Neural progenitor cell (in vitro differentiated cells): ENCODE results near the gene INVS. TPM values are rescaled to one million over a fixed set of nuclear protein-coding genes. Genes with fewer than 3 reads are reported as not detected.

Experiments
- DNase-seq: peaks from one replicate; pipeline ENCODE4 v3.0.0-alpha.2; 2016; ENCODE audit warnings: low spot score
- H2AFZ ChIP-seq: fragments of 200-600 bp; sonication (generic); replicated peaks from 2 replicates; pipeline ENCODE4 v1.6.1; 2016; ENCODE audit warnings: antibody characterized with exemption
- H3F3A ChIP-seq: fragments of 200-600 bp; sonication (generic); 2 replicates; pipeline ENCODE4 v1.6.1; 2016; ENCODE audit warnings: antibody characterized with exemption, low read depth
- H3K27ac ChIP-seq: fragments of 200-600 bp; sonication (generic); 2 replicates; pipeline ENCODE4 v1.5.1; 2016; ENCODE audit warnings: mild to moderate bottlenecking
- H3K27me3 ChIP-seq: fragments of 200-600 bp; sonication (generic); 2 replicates; pipeline ENCODE4 v1.6.1; 2016; ENCODE audit warnings: mild to moderate bottlenecking, moderate library complexity
- H3K36me3 ChIP-seq: fragments of 200-600 bp; sonication (generic); 2 replicates; pipeline ENCODE4 v1.5.1; 2016
- H3K4me1 ChIP-seq: fragments of 200-600 bp; sonication (generic); 2 replicates; pipeline ENCODE4 v1.6.1; 2016; ENCODE audit warnings: mixed run types
- H3K4me2 ChIP-seq: fragments of 200-600 bp; sonication (generic); 2 replicates; pipeline ENCODE4 v1.6.1; 2016
- H3K4me3 ChIP-seq: fragments of 200-600 bp; sonication (generic); 2 replicates; pipeline ENCODE4 v1.5.1; 2016
- H3K79me2 ChIP-seq: fragments of 200-600 bp; sonication (generic); 2 replicates; pipeline ENCODE4 v1.6.1; 2016; ENCODE audit warnings: low read depth
- H3K9ac ChIP-seq: fragments of 200-600 bp; sonication (generic); 2 replicates; pipeline ENCODE4 v1.6.1; 2016
- H3K9me3 ChIP-seq: fragments of 200-600 bp; sonication (generic); 2 replicates; pipeline ENCODE4 v1.5.1; 2016; ENCODE audit warnings: low read depth
- H4K20me1 ChIP-seq: fragments of 200-600 bp; sonication (generic); 2 replicates; pipeline ENCODE4 v1.6.1; 2016; ENCODE audit warnings: low read depth
- H3K27ac Mint-ChIP-seq: 3 replicates; pipeline ENCODE4 v1.8.0; 2021; ENCODE audit warnings: mixed read lengths
- H3K27me3 Mint-ChIP-seq: 2 replicates; pipeline ENCODE4 v1.8.0; 2022; ENCODE audit warnings: low read depth, mild to moderate bottlenecking, inconsistent platforms, moderate library complexity, mixed read lengths; ENCODE audit not compliant: insufficient read depth
- H3K36me3 Mint-ChIP-seq: 3 replicates; pipeline ENCODE4 v1.8.0; 2021; ENCODE audit warnings: mixed read lengths
- H3K4me1 Mint-ChIP-seq: 3 replicates; pipeline ENCODE4 v1.8.0; 2021; ENCODE audit warnings: mixed read lengths
- H3K4me3 Mint-ChIP-seq: 3 replicates; pipeline ENCODE4 v1.8.0; 2021; ENCODE audit warnings: mild to moderate bottlenecking, moderate library complexity, mixed read lengths
- H3K9me3 Mint-ChIP-seq: 3 replicates; pipeline ENCODE4 v1.8.0; 2020; ENCODE audit warnings: mixed read lengths
- CTCF ChIP-seq: fragments of 200-600 bp; sonication (generic); IDR thresholded peaks from 2 replicates; pipeline ENCODE4 v1.5.1; 2017; ENCODE audit warnings: antibody characterized with exemption, mild to moderate bottlenecking
- EZH2 ChIP-seq: fragments of 200-600 bp; sonication (generic); IDR thresholded peaks from 2 replicates; pipeline ENCODE4 v1.6.1; 2017; ENCODE audit warnings: antibody characterized with exemption, mild to moderate bottlenecking, moderate library complexity
- EZH2phosphoT487 ChIP-seq: fragments of 200-600 bp; sonication (generic); IDR thresholded peaks from 2 replicates; pipeline ENCODE4 v1.6.1; 2017; ENCODE audit warnings: antibody characterized with exemption
- total RNA-seq: library from RNA; depleted of rRNA; stranded (reverse); fragments of >200 nt; gene quantifications from 2 replicates; pipeline ENCODE4 v1.2.3, GENCODE V29; 2015; ENCODE audit warnings: low replicate concordance

Gene INVS
- total RNA-seq, 1 donor from 2014 or later: 29.2 TPM

GRCh38 chr9:100111235-100111634 is 12.2 kb downstream of the INVS start:
- H3K4me3 ChIP-seq: no peak overlapping the region
- peaks cover 18% of the 10 kb centered on the region for H3K36me3 ChIP-seq
- no peak overlapping the region for H3K27ac ChIP-seq
- no peaks in the 10 kb centered on the region for H3K9me3 Mint-ChIP-seq
- no peak for DNase-seq
- H4K20me1 ChIP-seq: peaks cover 7% of the 10 kb centered on the region
- no peaks in the 10 kb centered on the region for H3F3A ChIP-seq
- H3K4me1 Mint-ChIP-seq: peaks cover 11% of the 10 kb centered on the region
- H3K9me3 ChIP-seq: no peaks in the 10 kb centered on the region
- no peaks in the 10 kb centered on the region for H3K27me3 ChIP-seq
- TF ChIP-seq CTCF: no peak
- TF ChIP-seq EZH2: no peak
- no peak for TF ChIP-seq EZH2phosphoT487
- H3K4me3 Mint-ChIP-seq: no peak overlapping the region
- H3K36me3 Mint-ChIP-seq: peaks cover 7% of the 10 kb centered on the region
- H3K4me1 ChIP-seq: peaks cover 7% of the 10 kb centered on the region
- H3K27ac Mint-ChIP-seq: no peak overlapping the region
- H3K79me2 ChIP-seq: no peaks in the 10 kb centered on the region
- no peak overlapping the region for H2AFZ ChIP-seq
- no peak overlapping the region for H3K9ac ChIP-seq
- H3K4me2 ChIP-seq: no peak overlapping the region
- no peaks in the 10 kb centered on the region for H3K27me3 Mint-ChIP-seq

- peaks cover 7% of the 10 kb centered on the region for H3K36me3 Mint-ChIP-seq
- Histone ChIP-seq H3K9me3 (no peaks in the 10 kb centered on the region), H3K36me3 (peaks cover 12% of the 10 kb centered on the region), H2AFZ (no peak overlapping the region), H3K4me1 (peaks cover 7% of the 10 kb centered on the region), H3K27me3 (no peaks in the 10 kb centered on the region), H3K9ac (no peak overlapping the region), H3F3A (no peaks in the 10 kb centered on the region), H3K4me2 (no peak overlapping the region), H4K20me1 (peaks cover 7% of the 10 kb centered on the region), H3K4me3 (no peak overlapping the region), H3K27ac (no peak overlapping the region), H3K79me2 (no peaks in the 10 kb centered on the region)
- H3K27ac Mint-ChIP-seq: no peak overlapping the region
- no peaks in the 10 kb centered on the region for H3K27me3 Mint-ChIP-seq
- TF ChIP-seq EZH2phosphoT487 (no peak), EZH2 (no peak), CTCF (no peak)
- peaks cover 11% of the 10 kb centered on the region for H3K4me1 Mint-ChIP-seq
- no peak overlapping the region for H3K4me3 Mint-ChIP-seq
- DNase-seq: peak; percentile 5
- no peaks in the 10 kb centered on the region for H3K9me3 Mint-ChIP-seq
Observed at GRCh38 chr9:100112677-100113336, 13.8 kb downstream of the INVS start.

GRCh38 chr9:100117316-100117715 is 18.3 kb downstream of the INVS start:
- H3K36me3 ChIP-seq: no peaks in the 10 kb centered on the region
- TF ChIP-seq EZH2phosphoT487 (no peak), CTCF (no peak), EZH2 (no peak)
- no peak overlapping the region for H2AFZ ChIP-seq
- H3K27ac ChIP-seq: no peak overlapping the region
- Mint-ChIP-seq H3K36me3 (peaks cover 21% of the 10 kb centered on the region), H3K27ac (no peak overlapping the region), H3K27me3 (no peaks in the 10 kb centered on the region), H3K4me3 (no peak overlapping the region), H3K9me3 (no peaks in the 10 kb centered on the region), H3K4me1 (peaks cover 2% of the 10 kb centered on the region)
- no peak for DNase-seq
- H3K27me3 ChIP-seq: no peaks in the 10 kb centered on the region
- H3K4me1 ChIP-seq: peaks cover 5% of the 10 kb centered on the region
- no peaks in the 10 kb centered on the region for H3K9me3 ChIP-seq
- H3K79me2 ChIP-seq: no peaks in the 10 kb centered on the region
- no peaks in the 10 kb centered on the region for H4K20me1 ChIP-seq
- H3K4me2 ChIP-seq: no peak overlapping the region
- no peak overlapping the region for H3K9ac ChIP-seq
- H3F3A ChIP-seq: no peaks in the 10 kb centered on the region
- no peak overlapping the region for H3K4me3 ChIP-seq
